HG03196 (cell line): Measurements from ENCODE around the gene GEMIN2.
"Not testable (repeated sequence)": the region's sequence is repeated elsewhere in the genome, so short reads cannot be mapped to it uniquely, and the experiment has no call there.

ENCODE experiments used
- ATAC-seq: cut with Tn5 transposase; IDR thresholded peaks from one replicate; pipeline ENCODE4 v1.9.1; 2021; ENCODE audit not compliant: unreplicated experiment

GEMIN2 gene

GRCh38 chr14:39109893-39110715 is 4.0 kb upstream of the GEMIN2 start:
- ATAC-seq: no peak

DNA sequence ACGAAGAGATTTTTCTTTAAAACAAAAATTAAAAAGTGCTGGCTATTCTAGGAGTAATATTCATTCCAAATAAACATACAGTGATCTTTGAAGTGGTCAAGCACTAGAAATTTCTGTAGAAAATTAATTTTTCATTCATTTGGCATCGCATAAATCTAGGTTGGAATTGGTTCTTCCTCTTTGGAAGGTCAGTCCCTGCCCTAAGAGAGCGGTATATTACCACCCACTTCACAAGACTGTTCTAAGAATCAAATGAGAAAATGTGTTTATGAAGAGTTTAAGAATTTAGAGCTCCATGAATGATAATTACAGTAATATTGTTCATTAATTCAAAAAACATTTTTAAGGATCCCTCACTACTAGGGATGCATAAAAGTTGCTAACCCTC is 444 bp upstream of the GEMIN2 start:
- ATAC-seq: no peak

- ATAC-seq: no peak
Observed at GRCh38 chr14:39122330-39123138, 8.4 kb downstream of the GEMIN2 start.

DNA sequence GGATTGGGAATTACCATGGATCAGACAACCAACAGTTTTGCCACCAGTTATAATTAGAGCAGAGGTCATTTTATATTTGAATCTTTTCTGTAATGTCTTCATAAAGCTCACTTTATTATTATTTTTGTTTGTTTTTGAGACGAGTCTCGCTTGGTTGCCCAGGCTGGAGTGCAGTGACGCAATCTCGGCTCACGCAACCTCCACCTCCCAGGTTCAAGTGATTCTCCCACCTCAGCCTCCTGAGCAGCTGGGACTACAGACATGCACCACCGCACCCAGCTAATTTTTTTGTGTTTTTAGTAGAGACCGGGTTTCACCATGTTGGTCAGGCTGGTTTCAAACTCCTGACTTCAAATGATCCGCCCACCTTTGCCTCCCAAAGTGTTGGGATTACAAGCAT is 23.7 kb downstream of the GEMIN2 start:
- not testable (repeated sequence) for ATAC-seq

DNA sequence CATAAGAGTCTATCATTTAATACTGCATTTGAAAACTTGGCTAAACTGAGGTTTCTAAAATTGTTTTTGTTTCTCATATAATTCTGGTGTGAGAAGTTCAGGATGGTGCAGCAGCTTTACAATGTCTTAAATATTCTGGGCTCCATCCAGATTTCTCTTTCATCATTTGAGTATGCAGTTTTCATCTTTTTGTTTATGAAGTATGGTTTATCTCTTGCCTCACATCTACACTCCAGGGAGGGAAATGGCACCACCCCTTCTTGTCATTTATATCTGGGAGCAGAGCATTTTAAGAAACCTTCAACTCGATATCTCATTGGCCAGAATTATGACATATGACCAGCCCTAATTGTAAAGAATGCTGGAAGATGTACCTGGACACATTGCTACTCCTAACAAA is 24.3 kb downstream of the GEMIN2 start:
- no peak for ATAC-seq

- ATAC-seq: no peak
Observed at GRCh38 chr14:39140170-39140569, 26.0 kb downstream of the GEMIN2 start.

DNA sequence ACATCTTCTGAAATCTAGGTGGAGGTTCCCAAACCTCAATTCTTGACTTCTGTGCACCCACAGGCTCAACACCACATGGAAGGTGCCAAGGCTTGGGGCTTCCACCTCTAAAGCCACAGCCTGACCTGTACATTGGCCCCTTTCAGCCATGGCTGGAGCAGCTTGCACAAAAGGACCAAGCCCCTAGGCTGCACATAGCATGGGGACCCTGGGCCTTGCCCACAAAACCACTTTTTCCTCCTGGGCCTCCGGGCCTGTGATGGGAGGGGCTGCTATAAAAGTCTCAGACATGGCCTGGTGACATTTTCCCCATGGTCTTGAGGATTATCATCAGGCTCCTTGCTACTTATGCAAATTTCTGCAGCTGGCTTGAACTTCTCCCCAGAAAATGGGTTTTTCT is 27.5 kb downstream of the GEMIN2 start:
- ATAC-seq: not testable (repeated sequence)

GRCh38 chr14:39143226-39143625 is 29.1 kb downstream of the GEMIN2 start:
- not testable (repeated sequence) for ATAC-seq

DNA sequence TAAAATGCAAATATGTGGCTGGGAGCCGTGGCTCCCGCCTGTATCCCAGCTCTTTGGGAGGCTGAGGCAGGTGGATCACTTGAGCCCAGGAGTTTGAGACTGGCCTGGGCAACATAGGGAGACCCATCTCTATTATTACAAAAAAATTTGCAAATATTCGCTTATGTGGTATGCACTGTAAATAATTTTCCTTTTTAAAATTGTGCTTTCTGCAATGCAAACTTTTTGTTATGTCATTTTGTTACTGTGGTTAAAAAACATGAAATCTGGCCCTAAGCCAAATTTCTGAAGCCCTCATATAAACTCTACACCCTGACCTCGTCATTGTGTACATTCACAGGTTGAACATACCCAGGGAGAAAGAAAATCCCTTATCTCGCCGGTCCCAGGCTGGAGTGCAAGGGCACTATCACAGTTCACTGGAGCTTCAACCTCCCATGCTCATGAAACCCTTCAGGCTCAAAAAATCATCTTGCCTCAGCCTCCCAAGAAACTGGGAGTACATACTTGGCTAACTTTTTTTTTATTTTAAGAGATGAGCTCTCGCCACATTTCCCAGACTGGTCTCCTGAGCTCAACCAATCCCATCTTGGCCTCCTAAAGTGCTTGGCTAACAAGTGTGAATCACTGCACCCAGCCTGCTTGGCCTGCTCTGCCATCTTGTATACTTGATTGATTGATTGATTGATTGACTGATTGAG is 31.3 kb downstream of the GEMIN2 start:
- no peak for ATAC-seq

- ATAC-seq: no peak
Observed at GRCh38 chr14:39154594-39155189, 40.6 kb downstream of the GEMIN2 start.

DNA sequence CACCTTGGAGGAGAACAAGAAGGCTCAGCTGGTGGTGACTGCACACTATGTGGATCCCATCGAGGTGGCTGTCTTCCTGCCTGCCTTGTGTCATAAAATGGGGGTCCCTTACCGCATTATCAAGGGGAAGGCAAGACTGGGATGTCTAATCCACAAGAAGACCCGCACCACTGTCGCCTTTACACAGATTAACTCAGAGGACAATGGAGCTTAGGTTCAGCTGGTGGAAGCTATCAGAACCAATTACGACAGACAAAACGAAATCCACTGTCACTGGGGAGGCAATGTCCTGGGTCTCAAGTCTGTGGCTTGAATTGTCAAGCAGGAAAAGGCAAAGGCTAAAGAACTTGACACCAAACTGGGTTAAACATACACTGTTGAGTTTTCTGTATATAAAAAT is 43.4 kb downstream of the GEMIN2 start:
- ATAC-seq: no peak

DNA sequence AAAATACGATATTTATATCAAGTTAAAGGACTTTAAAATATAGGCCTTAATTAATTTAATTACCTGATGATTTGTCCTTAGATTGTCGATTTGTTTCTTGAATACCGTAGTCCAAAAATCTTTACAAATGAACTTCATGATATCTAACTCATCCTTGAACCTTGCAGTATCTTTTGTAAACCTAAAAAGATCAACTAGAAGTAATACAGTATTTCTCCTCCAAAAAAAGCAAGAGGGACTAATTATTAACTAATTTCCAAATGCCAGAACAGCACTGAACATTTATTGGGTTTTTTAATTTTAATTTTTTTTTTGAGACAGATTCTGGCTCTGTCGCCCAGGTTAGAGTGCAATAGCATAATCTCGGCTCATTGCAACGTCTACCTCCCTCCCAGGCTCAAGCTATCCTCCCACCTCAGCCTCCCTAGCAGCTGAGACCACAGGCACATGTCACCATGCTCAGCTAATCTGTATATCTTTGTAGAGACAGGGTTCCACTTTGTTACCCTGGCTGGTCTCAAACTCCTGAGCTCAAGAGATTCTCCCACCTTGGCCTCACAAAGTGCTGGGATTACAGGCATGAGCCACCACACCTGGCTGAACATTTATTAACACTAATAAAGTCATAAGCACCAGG is 44.2 kb downstream of the GEMIN2 start:
- no peak for ATAC-seq

- no peak for ATAC-seq
Observed at GRCh38 chr14:39160494-39160893, 46.4 kb downstream of the GEMIN2 start.

GRCh38 chr14:39167797-39168320 is 53.7 kb downstream of the GEMIN2 start:
- not testable (repeated sequence) for ATAC-seq

- no peak for ATAC-seq
Observed at GRCh38 chr14:39168591-39168990, 54.5 kb downstream of the GEMIN2 start.

DNA sequence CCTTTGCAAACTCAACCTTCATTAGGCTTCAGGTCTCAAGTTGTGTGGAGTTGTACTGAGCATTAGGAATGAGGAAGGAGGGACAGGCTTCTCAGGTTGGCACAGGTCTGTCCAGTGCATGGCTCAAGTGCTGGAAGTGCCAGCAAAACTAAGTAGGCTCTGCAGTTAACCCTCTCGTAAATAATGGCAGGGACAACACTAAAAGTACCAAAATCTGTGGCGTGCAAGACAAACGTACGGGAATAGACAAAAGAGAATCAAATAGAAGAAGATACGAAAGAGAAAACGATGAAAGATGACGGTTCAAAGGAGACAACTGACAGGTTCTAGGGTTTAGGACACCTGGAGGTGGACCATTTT is 55.4 kb downstream of the GEMIN2 start:
- no peak for ATAC-seq

- no peak for ATAC-seq
Observed at GRCh38 chr14:39173198-39173597, 59.1 kb downstream of the GEMIN2 start.

DNA sequence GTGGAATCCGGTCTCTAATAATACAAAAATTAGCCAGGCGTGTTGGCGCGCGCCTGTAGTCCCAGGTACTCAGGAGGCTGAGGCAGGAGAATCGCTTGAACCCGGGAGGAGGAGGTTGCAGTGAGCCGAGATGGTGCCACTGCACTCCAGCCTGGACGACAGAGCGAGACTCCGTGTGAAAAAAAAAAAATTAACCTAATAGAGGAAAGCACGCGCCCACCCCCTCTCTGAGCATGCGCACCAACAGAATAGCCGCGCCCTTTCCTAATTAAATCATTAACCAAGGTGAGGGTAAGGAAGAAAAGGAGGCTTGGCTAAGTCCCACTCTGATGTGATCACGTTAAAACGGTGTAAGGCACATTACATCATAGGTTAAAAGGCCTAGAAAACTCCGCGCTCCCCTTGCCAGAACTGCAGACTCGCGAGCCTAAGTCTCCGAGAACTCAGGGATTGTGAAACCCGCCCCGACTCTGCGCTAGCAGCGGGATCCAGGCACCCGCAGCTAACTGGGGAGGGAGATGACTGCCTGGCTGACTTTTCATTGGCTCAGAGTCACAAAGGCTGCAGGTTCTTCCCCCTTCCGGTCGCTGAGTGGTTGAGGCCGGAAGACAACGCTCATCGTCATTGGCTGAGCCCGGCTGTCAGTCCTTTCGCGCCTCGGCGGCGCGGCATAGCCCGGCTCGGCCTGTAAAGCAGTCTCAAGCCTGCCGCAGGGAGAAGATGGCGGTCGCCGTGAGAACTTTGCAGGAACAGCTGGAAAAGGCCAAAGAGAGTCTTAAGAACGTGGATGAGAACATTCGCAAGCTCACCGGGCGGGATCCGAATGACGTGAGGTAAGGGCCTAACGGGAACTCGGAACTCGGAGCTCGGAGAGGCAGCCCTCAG is 60.7 kb downstream of the GEMIN2 start, which contains the start of gene PNN:
Gene PNN (plus strand): TSS at position 695 of the 885 bp plus-strand sequence. CDS start 26 bp downstream, at position 721.
- peak; percentile 93 for ATAC-seq
